Lung (tissue), 12 donors: ENCODE measurements around the gene CDC16. TPM values are rescaled to one million over a fixed set of nuclear protein-coding genes. Genes with fewer than 3 reads are reported as not detected.

Experiments used
- ATAC-seq: fragments of 200-7000 bp; cut with Tn5 transposase; one replicate; pipeline ENCODE4 v1.9.1; 2020; ENCODE audit warnings: moderate number of reproducible peaks; ENCODE audit not compliant: insufficient read depth, low FRiP score
- DNase-seq, 3 donors: peaks; one replicate each; pipeline ENCODE4 v3.0.0-alpha.2; 2013 to 2017
- H3K27ac ChIP-seq, 2 donors: one replicate each; pipeline ENCODE4 v1.5.1; 2013; ENCODE audit warnings: mild to moderate bottlenecking in 2 of 2, moderate library complexity in 2 of 2, control low read depth in 1 of 2, inconsistent platforms in 1 of 2, low read depth in 1 of 2, low read length in 1 of 2
- H3K27me3 ChIP-seq, 3 donors: one replicate each; pipeline ENCODE4 v1.5.1; 2013; ENCODE audit warnings: low read length in 2 of 3; ENCODE audit not compliant: control insufficient read depth in 3 of 3, insufficient read depth in 3 of 3
- H3K36me3 ChIP-seq, 4 donors: one replicate each; pipeline ENCODE4 v1.5.1; 2013; ENCODE audit warnings: low read length in 4 of 4, mild to moderate bottlenecking in 1 of 4, moderate library complexity in 1 of 4; ENCODE audit not compliant: control insufficient read depth in 4 of 4, insufficient read depth in 4 of 4
- H3K4me1 ChIP-seq, 5 donors: one replicate each; pipeline ENCODE4 v1.5.1; 2013; ENCODE audit warnings: low read length in 5 of 5, mild to moderate bottlenecking in 2 of 5, moderate library complexity in 1 of 5; ENCODE audit not compliant: control insufficient read depth in 5 of 5, insufficient read depth in 5 of 5
- H3K4me3 ChIP-seq: one replicate; pipeline ENCODE4 v1.5.1; 2013; ENCODE audit warnings: mild to moderate bottlenecking, control low read depth, moderate library complexity
- H3K9ac ChIP-seq, 2 donors: one replicate each; pipeline ENCODE4 v1.5.1; 2013; ENCODE audit warnings: low read length in 2 of 2, control low read depth in 1 of 2; ENCODE audit not compliant: insufficient read depth in 1 of 2
- H3K9me3 ChIP-seq, 4 donors: one replicate each; pipeline ENCODE4 v1.5.1; 2013; ENCODE audit warnings: low read length in 3 of 4, mild to moderate bottlenecking in 1 of 4, moderate library complexity in 1 of 4; ENCODE audit not compliant: control insufficient read depth in 4 of 4, insufficient read depth in 3 of 4
- WGBS, 2 donors: extraction: QIAGEN DNeasy Blood & Tissue Kit; methylation state at CpG; one replicate each; pipeline ENCODE4 v1.1.7; 2013; 5-methylcytosine and 5-hydroxymethylcytosine counted together
- polyA plus RNA-seq, 2 donors: library from polyadenylated mRNA; stranded (reverse); fragments of 200-250 nt; gene quantifications; one replicate each; pipeline ENCODE4 v1.2.1, GENCODE V29; 2013
- total RNA-seq, 2 donors: library from RNA; depleted of rRNA in 1 of 2; stranded (reverse); fragments of >200 nt in 1 of 2; gene quantifications; one replicate each; pipeline ENCODE4 v1.2.1, GENCODE V29; 2014 to 2021
- TF ChIP-seq, protein P1 (sequence below): IDR thresholded peaks from 2 replicates; pipeline ENCODE4 v1.5.1; 2012; ENCODE audit warnings: mild to moderate bottlenecking; ENCODE audit errors: control extremely low read depth, extremely low read depth
- donor health status: control.
- donor health status: control.
- donor health status: Bipolar disorder and iron deficiency.
- donor health status: healthy.
- donor health status: DM: yes; HTN: yes; CAD: no.

CDC16 gene
- total and polyA plus RNA-seq, 4 donors, result 34.3 to 123 (median 59.0) TPM

DNA sequence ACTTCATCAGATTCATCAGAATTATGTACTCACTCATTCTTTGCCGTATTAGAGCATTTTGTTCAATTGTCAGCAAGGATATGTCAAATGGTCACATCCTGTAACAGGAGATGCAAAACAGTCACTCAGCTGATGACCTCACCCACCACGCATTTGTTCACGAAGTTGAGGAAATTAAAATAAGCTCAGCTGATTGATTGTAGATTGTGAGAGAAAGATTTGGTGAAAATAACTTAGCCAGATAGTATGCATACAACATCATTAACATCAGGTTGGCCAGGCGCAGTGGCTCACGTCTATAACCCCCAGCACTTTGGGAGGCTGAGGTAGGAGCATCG lies 22.6 kb upstream of the CDC16 start:
- 70 to 83% methylated on average over 6 of the region's 6 CpGs for WGBS, 2 donors

DNA sequence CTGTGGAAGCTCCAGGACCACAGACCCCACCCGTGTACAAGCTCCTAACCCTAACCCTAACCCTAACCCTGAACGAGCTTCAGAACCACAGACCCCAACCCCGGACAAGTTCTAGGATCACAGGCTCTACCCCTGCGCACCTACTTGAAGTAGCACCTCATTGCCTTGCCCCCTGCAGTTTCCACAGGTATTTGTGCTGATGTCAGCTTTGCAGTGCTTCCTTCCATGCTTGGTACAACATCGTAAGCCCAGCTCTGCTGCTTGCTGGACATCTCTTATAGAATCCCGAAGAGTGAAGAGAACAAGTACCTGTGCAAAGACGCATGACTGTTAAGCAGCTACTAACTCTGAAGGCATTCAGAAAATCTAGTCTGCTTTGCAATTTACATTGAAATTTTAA lies 20.7 kb upstream of the CDC16 start:
- Histone ChIP-seq H3K27ac (no peak overlapping the region), H3K27me3 (peaks cover 0 to 2% (median 2%) of the 10 kb centered on the region in 3 donors), H3K4me1 (no peaks in the 10 kb centered on the region), H3K9me3 (no peaks in the 10 kb centered on the region), H3K4me3 (no peak overlapping the region), H3K9ac (no peak overlapping the region), H3K36me3 (no peaks in the 10 kb centered on the region)
- ATAC-seq (no peak), DNase-seq (no peak)
- 83 to 92% methylated on average over 7 of the region's 7 CpGs for WGBS, 2 donors
- TF ChIP-seq, protein P1, sequence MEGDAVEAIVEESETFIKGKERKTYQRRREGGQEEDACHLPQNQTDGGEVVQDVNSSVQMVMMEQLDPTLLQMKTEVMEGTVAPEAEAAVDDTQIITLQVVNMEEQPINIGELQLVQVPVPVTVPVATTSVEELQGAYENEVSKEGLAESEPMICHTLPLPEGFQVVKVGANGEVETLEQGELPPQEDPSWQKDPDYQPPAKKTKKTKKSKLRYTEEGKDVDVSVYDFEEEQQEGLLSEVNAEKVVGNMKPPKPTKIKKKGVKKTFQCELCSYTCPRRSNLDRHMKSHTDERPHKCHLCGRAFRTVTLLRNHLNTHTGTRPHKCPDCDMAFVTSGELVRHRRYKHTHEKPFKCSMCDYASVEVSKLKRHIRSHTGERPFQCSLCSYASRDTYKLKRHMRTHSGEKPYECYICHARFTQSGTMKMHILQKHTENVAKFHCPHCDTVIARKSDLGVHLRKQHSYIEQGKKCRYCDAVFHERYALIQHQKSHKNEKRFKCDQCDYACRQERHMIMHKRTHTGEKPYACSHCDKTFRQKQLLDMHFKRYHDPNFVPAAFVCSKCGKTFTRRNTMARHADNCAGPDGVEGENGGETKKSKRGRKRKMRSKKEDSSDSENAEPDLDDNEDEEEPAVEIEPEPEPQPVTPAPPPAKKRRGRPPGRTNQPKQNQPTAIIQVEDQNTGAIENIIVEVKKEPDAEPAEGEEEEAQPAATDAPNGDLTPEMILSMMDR, result no peak

More for the DNA sequence above, 22.6 kb upstream of the CDC16 start:
- DNase-seq, result no peak
- Histone ChIP-seq H3K9me3 (no peaks in the 10 kb centered on the region), H3K4me3 (no peak overlapping the region), H3K36me3 (no peaks in the 10 kb centered on the region), H3K27ac (no peak overlapping the region), H3K4me1 (no peaks in the 10 kb centered on the region), H3K27me3 (peaks cover 0 to 2% (median 2%) of the 10 kb centered on the region in 3 donors), H3K9ac (no peak overlapping the region)
- TF ChIP-seq, protein P1, result no peak
- no peak for ATAC-seq

DNA sequence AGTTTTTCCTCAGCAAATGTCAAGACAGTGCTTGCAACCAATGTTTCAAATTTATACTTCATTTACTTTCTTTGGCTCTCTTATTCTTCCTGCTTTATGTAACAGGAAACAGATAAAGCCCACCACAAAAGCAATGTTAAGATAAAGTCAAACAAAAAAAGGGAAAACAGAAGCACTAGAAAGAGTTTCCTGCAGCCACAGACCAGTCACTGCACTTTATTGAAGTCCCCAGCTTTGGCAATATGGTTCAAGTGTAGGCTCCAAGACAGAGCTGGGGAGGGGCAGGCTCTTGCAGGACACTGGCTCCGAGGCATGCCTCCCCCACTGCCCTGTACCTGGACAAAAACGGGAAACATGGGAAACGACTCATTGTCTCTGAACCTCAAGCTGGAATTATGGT lies 15.3 kb upstream of the CDC16 start:
- no peaks in the 10 kb centered on the region for H3K4me1 ChIP-seq
- no peaks in the 10 kb centered on the region for H3K36me3 ChIP-seq
- H3K27ac ChIP-seq, result no peak overlapping the region
- DNase-seq, result no peak
- H3K27me3 ChIP-seq, result peaks cover 0 to 2% (median 0%) of the 10 kb centered on the region in 3 donors
- no peaks in the 10 kb centered on the region for H3K9me3 ChIP-seq
- no peak overlapping the region for H3K4me3 ChIP-seq
- 21 to 34% methylated on average over 3 of the region's 3 CpGs for WGBS, 2 donors
- H3K9ac ChIP-seq, result no peak overlapping the region
- TF ChIP-seq, protein P1, result no peak
- no peak for ATAC-seq

DNA sequence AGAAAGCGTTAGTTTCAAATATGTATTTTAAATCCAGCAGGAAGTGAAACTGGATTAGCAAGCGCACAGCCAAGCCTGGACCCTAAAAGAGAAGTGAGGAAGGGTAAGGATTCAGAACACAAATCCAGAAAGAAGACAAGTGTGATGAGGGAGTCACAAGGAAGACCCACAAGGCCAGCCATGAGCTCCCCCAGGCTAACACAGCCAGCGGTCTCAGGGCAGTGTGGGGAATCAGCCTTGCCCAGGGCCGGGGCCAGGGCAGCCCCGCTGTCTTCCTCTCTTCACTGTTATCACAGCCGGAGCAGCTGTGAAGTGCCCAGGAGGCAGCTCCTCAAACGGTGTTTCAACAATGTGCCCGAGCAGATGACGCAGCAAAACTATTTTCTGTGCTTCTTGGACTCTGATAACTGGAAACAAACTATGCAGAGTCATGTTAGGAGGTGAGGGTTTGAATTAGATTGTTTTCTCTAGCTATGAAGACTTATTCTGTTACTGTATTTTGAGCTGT lies 12.2 kb upstream of the CDC16 start:
- Histone ChIP-seq H3K9me3 (no peaks in the 10 kb centered on the region), H3K4me1 (no peaks in the 10 kb centered on the region), H3K27me3 (peaks cover 0 to 4% (median 4%) of the 10 kb centered on the region in 3 donors), H3K9ac (peak overlapping the region in 1 of 2 donors; percentile 49), H3K36me3 (no peaks in the 10 kb centered on the region), H3K4me3 (no peak overlapping the region), H3K27ac (no peak overlapping the region)
- no peak for ATAC-seq
- peak; percentile 37 to 61 (median 56) for DNase-seq
- WGBS, 2 donors, result 23 to 34% methylated on average over 9 of the region's 9 CpGs
- TF ChIP-seq, protein P1, result no peak
